ENCODE measurements around the gene CDK5R2.

- TF ChIP-seq, protein P1, sequence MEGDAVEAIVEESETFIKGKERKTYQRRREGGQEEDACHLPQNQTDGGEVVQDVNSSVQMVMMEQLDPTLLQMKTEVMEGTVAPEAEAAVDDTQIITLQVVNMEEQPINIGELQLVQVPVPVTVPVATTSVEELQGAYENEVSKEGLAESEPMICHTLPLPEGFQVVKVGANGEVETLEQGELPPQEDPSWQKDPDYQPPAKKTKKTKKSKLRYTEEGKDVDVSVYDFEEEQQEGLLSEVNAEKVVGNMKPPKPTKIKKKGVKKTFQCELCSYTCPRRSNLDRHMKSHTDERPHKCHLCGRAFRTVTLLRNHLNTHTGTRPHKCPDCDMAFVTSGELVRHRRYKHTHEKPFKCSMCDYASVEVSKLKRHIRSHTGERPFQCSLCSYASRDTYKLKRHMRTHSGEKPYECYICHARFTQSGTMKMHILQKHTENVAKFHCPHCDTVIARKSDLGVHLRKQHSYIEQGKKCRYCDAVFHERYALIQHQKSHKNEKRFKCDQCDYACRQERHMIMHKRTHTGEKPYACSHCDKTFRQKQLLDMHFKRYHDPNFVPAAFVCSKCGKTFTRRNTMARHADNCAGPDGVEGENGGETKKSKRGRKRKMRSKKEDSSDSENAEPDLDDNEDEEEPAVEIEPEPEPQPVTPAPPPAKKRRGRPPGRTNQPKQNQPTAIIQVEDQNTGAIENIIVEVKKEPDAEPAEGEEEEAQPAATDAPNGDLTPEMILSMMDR (conservative IDR thresholded peaks at IDR 0.05 in 1 of 2, IDR thresholded peaks at IDR 0.05 in 1 of 2; ENCODE audit: low read depth in 1 of 2, low read length in 2 of 2), result no peak
- TF ChIP-seq EZH2 (IDR thresholded peaks at IDR 0.05; ENCODE audit: low read length, missing control alignments), result no peak
Measured at GRCh38 chr2:219010873-219011272, 51.4 kb downstream of the CDK5R2 start.

All from fibroblast of lung (primary cell).